IPS-18a (cell line): ENCODE results near the gene CLEC12A.
"Not testable (repeated sequence)": the region's sequence is repeated elsewhere in the genome, so short reads cannot be mapped to it uniquely, and the experiment has no call there.

Experiments used
- H3K27ac ChIP-seq: one replicate; pipeline ENCODE4 v1.5.1; 2013; ENCODE audit warnings: low read length
- H3K27me3 ChIP-seq: one replicate; pipeline ENCODE4 v1.6.1; 2013; ENCODE audit warnings: mild to moderate bottlenecking, low read length; ENCODE audit not compliant: control insufficient read depth, insufficient read depth
- H3K36me3 ChIP-seq: one replicate; pipeline ENCODE4 v1.6.1; 2013; ENCODE audit warnings: low read depth, low read length; ENCODE audit not compliant: control insufficient read depth
- H3K4me1 ChIP-seq: one replicate; pipeline ENCODE4 v1.6.1; 2013; ENCODE audit warnings: low read depth, low read length; ENCODE audit not compliant: control insufficient read depth
- H3K4me3 ChIP-seq: one replicate; pipeline ENCODE4 v1.5.1; 2013; ENCODE audit warnings: low read length
- H3K9ac ChIP-seq: one replicate; pipeline ENCODE4 v1.6.1; 2013; ENCODE audit warnings: mild to moderate bottlenecking, low read length, moderate library complexity
- H3K9me3 ChIP-seq: one replicate; pipeline ENCODE4 v1.6.1; 2013; ENCODE audit warnings: low read depth, low read length; ENCODE audit not compliant: control insufficient read depth

CLEC12A gene

GRCh38 chr12:9943240-9943639 lies 28.0 kb upstream of the CLEC12A start:
- no peaks in the 10 kb centered on the region for H3K4me1 ChIP-seq
- no peak overlapping the region for H3K4me3 ChIP-seq
- H3K9me3 ChIP-seq: no peaks in the 10 kb centered on the region
- no peaks in the 10 kb centered on the region for H3K36me3 ChIP-seq
- H3K9ac ChIP-seq: no peak overlapping the region
- H3K27ac ChIP-seq: no peak overlapping the region
- H3K27me3 ChIP-seq: no peaks in the 10 kb centered on the region

GRCh38 chr12:9944391-9944790 lies 26.8 kb upstream of the CLEC12A start:
- H3K27me3 ChIP-seq: no peaks in the 10 kb centered on the region
- no peak overlapping the region for H3K9ac ChIP-seq
- no peak overlapping the region for H3K27ac ChIP-seq
- no peak overlapping the region for H3K4me3 ChIP-seq
- H3K36me3 ChIP-seq: no peaks in the 10 kb centered on the region
- H3K4me1 ChIP-seq: no peaks in the 10 kb centered on the region
- H3K9me3 ChIP-seq: no peaks in the 10 kb centered on the region

- Histone ChIP-seq H3K9me3 (no peaks in the 10 kb centered on the region), H3K4me1 (no peaks in the 10 kb centered on the region), H3K27me3 (no peaks in the 10 kb centered on the region), H3K4me3 (no peak overlapping the region), H3K27ac (no peak overlapping the region), H3K36me3 (no peaks in the 10 kb centered on the region), H3K9ac (no peak overlapping the region)
Observed at GRCh38 chr12:9947674-9948073, 23.5 kb upstream of the CLEC12A start.

GRCh38 chr12:9948606-9949296 lies 22.5 kb upstream of the CLEC12A start:
- no peaks in the 10 kb centered on the region for H3K9me3 ChIP-seq
- H3K4me1 ChIP-seq: no peaks in the 10 kb centered on the region
- H3K9ac ChIP-seq: no peak overlapping the region
- no peak overlapping the region for H3K4me3 ChIP-seq
- no peaks in the 10 kb centered on the region for H3K36me3 ChIP-seq
- no peaks in the 10 kb centered on the region for H3K27me3 ChIP-seq
- no peak overlapping the region for H3K27ac ChIP-seq

- no peaks in the 10 kb centered on the region for H3K36me3 ChIP-seq
- H3K9me3 ChIP-seq: no peaks in the 10 kb centered on the region
- no peak overlapping the region for H3K4me3 ChIP-seq
- H3K27ac ChIP-seq: no peak overlapping the region
- no peak overlapping the region for H3K9ac ChIP-seq
- H3K27me3 ChIP-seq: no peaks in the 10 kb centered on the region
- no peaks in the 10 kb centered on the region for H3K4me1 ChIP-seq
Observed at GRCh38 chr12:9951026-9951675, 20.1 kb upstream of the CLEC12A start.

GRCh38 chr12:9952954-9953729 lies 18.1 kb upstream of the CLEC12A start:
- not testable (repeated sequence) for H3K4me1 ChIP-seq, H3K4me3 ChIP-seq, H3K9ac ChIP-seq, H3K9me3 ChIP-seq, H3K27ac ChIP-seq, H3K36me3 ChIP-seq, H3K27me3 ChIP-seq

GRCh38 chr12:9957834-9958233 lies 13.4 kb upstream of the CLEC12A start:
- Histone ChIP-seq H3K36me3 (no peaks in the 10 kb centered on the region), H3K27me3 (no peaks in the 10 kb centered on the region), H3K9me3 (no peaks in the 10 kb centered on the region), H3K9ac (no peak overlapping the region), H3K4me3 (no peak overlapping the region), H3K27ac (no peak overlapping the region), H3K4me1 (no peaks in the 10 kb centered on the region)

- no peak overlapping the region for H3K4me3 ChIP-seq
- H3K9ac ChIP-seq: no peak overlapping the region
- no peaks in the 10 kb centered on the region for H3K36me3 ChIP-seq
- H3K27ac ChIP-seq: no peak overlapping the region
- H3K27me3 ChIP-seq: no peaks in the 10 kb centered on the region
- H3K9me3 ChIP-seq: no peaks in the 10 kb centered on the region
- H3K4me1 ChIP-seq: no peaks in the 10 kb centered on the region
Observed at GRCh38 chr12:9960590-9960989, 10.6 kb upstream of the CLEC12A start.

GRCh38 chr12:9961106-9961505 lies 10.1 kb upstream of the CLEC12A start:
- Histone ChIP-seq H3K27ac (no peak overlapping the region), H3K4me3 (no peak overlapping the region), H3K27me3 (no peaks in the 10 kb centered on the region), H3K36me3 (no peaks in the 10 kb centered on the region), H3K9ac (no peak overlapping the region), H3K9me3 (no peaks in the 10 kb centered on the region), H3K4me1 (no peaks in the 10 kb centered on the region)

GRCh38 chr12:9961901-9962300 lies 9.3 kb upstream of the CLEC12A start:
- Histone ChIP-seq H3K27me3 (no peaks in the 10 kb centered on the region), H3K4me1 (no peaks in the 10 kb centered on the region), H3K9me3 (no peaks in the 10 kb centered on the region), H3K9ac (no peak overlapping the region), H3K27ac (no peak overlapping the region), H3K4me3 (no peak overlapping the region), H3K36me3 (no peaks in the 10 kb centered on the region)

- Histone ChIP-seq H3K4me3 (no peak overlapping the region), H3K36me3 (no peaks in the 10 kb centered on the region), H3K4me1 (no peaks in the 10 kb centered on the region), H3K9me3 (no peaks in the 10 kb centered on the region), H3K9ac (no peak overlapping the region), H3K27ac (no peak overlapping the region), H3K27me3 (no peaks in the 10 kb centered on the region)
Observed at GRCh38 chr12:9969673-9970072, 1.5 kb upstream of the CLEC12A start.
